ENCODE results near the gene KRT83.
"Not testable (repeated sequence)": the region's sequence is repeated elsewhere in the genome, so short reads cannot be mapped to it uniquely, and the experiment has no call there.

KRT83 gene

GRCh38 chr12:52352951-52353350 is 31.8 kb upstream of the KRT83 start:
- H3K79me2 ChIP-seq (ENCODE audit: control insufficient read depth, insufficient read depth, low read length, unreplicated experiment) = no peaks in the 10 kb centered on the region
- H3K4me3 ChIP-seq (ENCODE audit: low read depth, low read length) = no peak overlapping the region
- H3K27me3 ChIP-seq (ENCODE audit: insufficient read depth, low read length) = peaks cover 41% of the 10 kb centered on the region
- H3K27ac ChIP-seq (ENCODE audit: low read depth, low read length) = no peak overlapping the region
- no peaks in the 10 kb centered on the region for H3K4me1 ChIP-seq (ENCODE audit: control insufficient read depth, insufficient read depth, low read length, unreplicated experiment)
- no peaks in the 10 kb centered on the region for H3K36me3 ChIP-seq (ENCODE audit: insufficient read depth, low read length)
- no peak overlapping the region for H2AFZ ChIP-seq (ENCODE audit: low read length, unreplicated experiment)

- Histone ChIP-seq H3K27me3 (ENCODE audit: insufficient read depth, low read length) (peaks cover 41% of the 10 kb centered on the region), H3K4me1 (ENCODE audit: control insufficient read depth, insufficient read depth, low read length, unreplicated experiment) (no peaks in the 10 kb centered on the region), H3K27ac (ENCODE audit: low read depth, low read length) (no peak overlapping the region)
Measured at GRCh38 chr12:52351196-52352059, 30.2 kb upstream of the KRT83 start.

GRCh38 chr12:52350786-52351185 is 29.6 kb upstream of the KRT83 start:
- Histone ChIP-seq H3K36me3 (ENCODE audit: insufficient read depth, low read length) (no peaks in the 10 kb centered on the region), H3K27ac (ENCODE audit: low read depth, low read length) (no peak overlapping the region), H3K79me2 (ENCODE audit: control insufficient read depth, insufficient read depth, low read length, unreplicated experiment) (no peaks in the 10 kb centered on the region), H3K27me3 (ENCODE audit: insufficient read depth, low read length) (peaks cover 41% of the 10 kb centered on the region), H3K4me1 (ENCODE audit: control insufficient read depth, insufficient read depth, low read length, unreplicated experiment) (no peaks in the 10 kb centered on the region), H3K4me3 (ENCODE audit: low read depth, low read length) (no peak overlapping the region), H2AFZ (ENCODE audit: low read length, unreplicated experiment) (no peak overlapping the region)

More at GRCh38 chr12:52351196-52352059, 30.2 kb upstream of the KRT83 start:
- Histone ChIP-seq H3K79me2 (ENCODE audit: control insufficient read depth, insufficient read depth, low read length, unreplicated experiment) (no peaks in the 10 kb centered on the region), H3K4me3 (ENCODE audit: low read depth, low read length) (no peak overlapping the region), H3K36me3 (ENCODE audit: insufficient read depth, low read length) (no peaks in the 10 kb centered on the region), H2AFZ (ENCODE audit: low read length, unreplicated experiment) (no peak overlapping the region)

GRCh38 chr12:52350021-52350620 is 28.9 kb upstream of the KRT83 start:
- Histone ChIP-seq H3K27ac (ENCODE audit: low read depth, low read length) (no peak overlapping the region), H2AFZ (ENCODE audit: low read length, unreplicated experiment) (no peak overlapping the region), H3K4me3 (ENCODE audit: low read depth, low read length) (no peak overlapping the region), H3K27me3 (ENCODE audit: insufficient read depth, low read length) (peaks cover 36% of the 10 kb centered on the region), H3K36me3 (ENCODE audit: insufficient read depth, low read length) (no peaks in the 10 kb centered on the region), H3K4me1 (ENCODE audit: control insufficient read depth, insufficient read depth, low read length, unreplicated experiment) (no peaks in the 10 kb centered on the region), H3K79me2 (ENCODE audit: control insufficient read depth, insufficient read depth, low read length, unreplicated experiment) (no peaks in the 10 kb centered on the region)

GRCh38 chr12:52349196-52349595 is 28.0 kb upstream of the KRT83 start:
- Histone ChIP-seq H3K36me3 (ENCODE audit: insufficient read depth, low read length) (no peaks in the 10 kb centered on the region), H3K4me3 (ENCODE audit: low read depth, low read length) (no peak overlapping the region), H2AFZ (ENCODE audit: low read length, unreplicated experiment) (no peak overlapping the region), H3K27me3 (ENCODE audit: insufficient read depth, low read length) (peaks cover 28% of the 10 kb centered on the region), H3K79me2 (ENCODE audit: control insufficient read depth, insufficient read depth, low read length, unreplicated experiment) (no peaks in the 10 kb centered on the region), H3K4me1 (ENCODE audit: control insufficient read depth, insufficient read depth, low read length, unreplicated experiment) (no peaks in the 10 kb centered on the region), H3K27ac (ENCODE audit: low read depth, low read length) (no peak overlapping the region)

GRCh38 chr12:52347551-52348510 is 26.6 kb upstream of the KRT83 start:
- Histone ChIP-seq H2AFZ (ENCODE audit: low read length, unreplicated experiment) (no peak overlapping the region), H3K4me1 (ENCODE audit: control insufficient read depth, insufficient read depth, low read length, unreplicated experiment) (no peaks in the 10 kb centered on the region), H3K79me2 (ENCODE audit: control insufficient read depth, insufficient read depth, low read length, unreplicated experiment) (no peaks in the 10 kb centered on the region), H3K4me3 (ENCODE audit: low read depth, low read length) (no peak overlapping the region), H3K27ac (ENCODE audit: low read depth, low read length) (no peak overlapping the region), H3K27me3 (ENCODE audit: insufficient read depth, low read length) (peaks cover 19% of the 10 kb centered on the region), H3K36me3 (ENCODE audit: insufficient read depth, low read length) (no peaks in the 10 kb centered on the region)

GRCh38 chr12:52347016-52347415 is 25.8 kb upstream of the KRT83 start:
- H3K27ac ChIP-seq (ENCODE audit: low read depth, low read length) = no peak overlapping the region
- no peaks in the 10 kb centered on the region for H3K36me3 ChIP-seq (ENCODE audit: insufficient read depth, low read length)
- no peak overlapping the region for H3K4me3 ChIP-seq (ENCODE audit: low read depth, low read length)
- peaks cover 12% of the 10 kb centered on the region for H3K27me3 ChIP-seq (ENCODE audit: insufficient read depth, low read length)
- no peaks in the 10 kb centered on the region for H3K79me2 ChIP-seq (ENCODE audit: control insufficient read depth, insufficient read depth, low read length, unreplicated experiment)
- H2AFZ ChIP-seq (ENCODE audit: low read length, unreplicated experiment) = no peak overlapping the region
- no peaks in the 10 kb centered on the region for H3K4me1 ChIP-seq (ENCODE audit: control insufficient read depth, insufficient read depth, low read length, unreplicated experiment)

GRCh38 chr12:52346593-52346992 is 25.4 kb upstream of the KRT83 start:
- Histone ChIP-seq H3K4me3 (ENCODE audit: low read depth, low read length) (no peak overlapping the region), H3K36me3 (ENCODE audit: insufficient read depth, low read length) (no peaks in the 10 kb centered on the region), H3K27ac (ENCODE audit: low read depth, low read length) (no peak overlapping the region), H3K27me3 (ENCODE audit: insufficient read depth, low read length) (peaks cover 12% of the 10 kb centered on the region), H3K79me2 (ENCODE audit: control insufficient read depth, insufficient read depth, low read length, unreplicated experiment) (no peaks in the 10 kb centered on the region), H2AFZ (ENCODE audit: low read length, unreplicated experiment) (no peak overlapping the region), H3K4me1 (ENCODE audit: control insufficient read depth, insufficient read depth, low read length, unreplicated experiment) (no peaks in the 10 kb centered on the region)

- not testable (repeated sequence) for H3K27ac ChIP-seq (ENCODE audit: low read depth, low read length); H3K79me2 ChIP-seq (ENCODE audit: control insufficient read depth, insufficient read depth, low read length, unreplicated experiment); H3K4me1 ChIP-seq (ENCODE audit: control insufficient read depth, insufficient read depth, low read length, unreplicated experiment); H3K4me3 ChIP-seq (ENCODE audit: low read depth, low read length); H2AFZ ChIP-seq (ENCODE audit: low read length, unreplicated experiment); H3K27me3 ChIP-seq (ENCODE audit: insufficient read depth, low read length); H3K36me3 ChIP-seq (ENCODE audit: insufficient read depth, low read length)
Measured at GRCh38 chr12:52345041-52345440, 23.8 kb upstream of the KRT83 start.

- no peaks in the 10 kb centered on the region for H3K79me2 ChIP-seq (ENCODE audit: control insufficient read depth, insufficient read depth, low read length, unreplicated experiment)
- 0 out of 2 replicates have a peak, but pooled peaks cover 5% of the 10 kb centered on the region for H3K27me3 ChIP-seq (ENCODE audit: insufficient read depth, low read length)
- no peaks in the 10 kb centered on the region for H3K4me1 ChIP-seq (ENCODE audit: control insufficient read depth, insufficient read depth, low read length, unreplicated experiment)
- H3K36me3 ChIP-seq (ENCODE audit: insufficient read depth, low read length) = no peaks in the 10 kb centered on the region
- no peak overlapping the region for H3K4me3 ChIP-seq (ENCODE audit: low read depth, low read length)
- H3K27ac ChIP-seq (ENCODE audit: low read depth, low read length) = no peak overlapping the region
- no peak overlapping the region for H2AFZ ChIP-seq (ENCODE audit: low read length, unreplicated experiment)
Measured at GRCh38 chr12:52344111-52344510, 22.9 kb upstream of the KRT83 start.
